SU-DHL-6 (cell line): ENCODE results near the gene AMMECR1L.

Experiments
- H2AFZ ChIP-seq: fragments of 200-600 bp; sonication (generic); 2 replicates; pipeline ENCODE4 v1.6.1; 2014; ENCODE audit warnings: low read depth, mild to moderate bottlenecking, moderate library complexity, mixed read lengths, antibody characterized with exemption, low read length; ENCODE audit not compliant: severe bottlenecking
- H3F3A ChIP-seq: fragments of 200-600 bp; shearing (Covaris generic); 2 replicates; pipeline ENCODE4 v1.6.0; 2016; ENCODE audit warnings: antibody characterized with exemption, mild to moderate bottlenecking; ENCODE audit not compliant: insufficient read depth
- H3K27ac ChIP-seq: fragments of 200-600 bp; sonication (generic); 2 replicates; pipeline ENCODE4 v1.5.1; 2016; ENCODE audit warnings: low read depth, mild to moderate bottlenecking, low read length, moderate library complexity, mixed read lengths
- H3K27me3 ChIP-seq: fragments of 200-600 bp; sonication (generic), shearing (Covaris generic); 2 replicates; pipeline ENCODE4 v1.6.0; 2014; ENCODE audit warnings: mild to moderate bottlenecking, low read length
- H3K36me3 ChIP-seq: fragments of 200-600 bp; sonication (generic); 2 replicates; pipeline ENCODE4 v1.6.1; 2014; ENCODE audit warnings: mild to moderate bottlenecking, low read length, mixed read lengths
- H3K4me2 ChIP-seq: fragments of 300-600, 200-600 bp; shearing (Covaris generic), sonication (generic); 2 replicates; pipeline ENCODE4 v1.6.0; 2014; ENCODE audit warnings: low read length, low read depth, mild to moderate bottlenecking; ENCODE audit not compliant: poor library complexity, severe bottlenecking
- H3K4me3 ChIP-seq: fragments of 200-600 bp; sonication (generic); 2 replicates; pipeline ENCODE4 v1.5.1; 2014; ENCODE audit warnings: antibody characterized with exemption, low read length, mild to moderate bottlenecking, mixed read lengths; ENCODE audit not compliant: insufficient read depth, poor library complexity, severe bottlenecking
- H3K79me2 ChIP-seq: fragments of 200-600 bp; sonication (generic); 2 replicates; pipeline ENCODE4 v1.6.1; 2014; ENCODE audit warnings: mild to moderate bottlenecking, low read length, moderate library complexity; ENCODE audit not compliant: insufficient read depth
- H3K9ac ChIP-seq: fragments of 200-600 bp; sonication (generic); 2 replicates; pipeline ENCODE4 v1.7.0; 2014; ENCODE audit warnings: mild to moderate bottlenecking, low read length
- H3K9me2 ChIP-seq: fragments of 200-600 bp; sonication (generic); replicated peaks from 2 replicates; pipeline ENCODE4 v1.6.1; 2014; ENCODE audit warnings: low read length; ENCODE audit not compliant: insufficient read depth
- H3K9me3 ChIP-seq: fragments of 200-600 bp; sonication (generic); 2 replicates; pipeline ENCODE4 v1.6.1; 2014; ENCODE audit warnings: low read length, mixed read lengths; ENCODE audit not compliant: insufficient read depth
- H4K20me1 ChIP-seq: fragments of 200-600 bp; sonication (generic); 2 replicates; pipeline ENCODE4 v1.6.1; 2014; ENCODE audit warnings: low read depth, mild to moderate bottlenecking, antibody characterized with exemption, low read length, moderate library complexity, mixed read lengths
- EZH2phosphoT487 ChIP-seq: fragments of 200-600 bp; sonication (generic), shearing (Covaris generic); conservative IDR thresholded peaks from 2 replicates; pipeline ENCODE4 v1.6.1; 2018; ENCODE audit warnings: mild to moderate bottlenecking, antibody characterized with exemption, low read length, moderate library complexity, mixed read lengths
- TF ChIP-seq, protein P1 (sequence below): fragments of 200-600 bp; sonication (generic); IDR thresholded peaks from one replicate; pipeline ENCODE4 v1.5.1; 2017; ENCODE audit warnings: antibody characterized with exemption, mild to moderate bottlenecking, low read length, moderate library complexity; ENCODE audit not compliant: insufficient read depth, poor library complexity, severe bottlenecking

The AMMECR1L gene

DNA sequence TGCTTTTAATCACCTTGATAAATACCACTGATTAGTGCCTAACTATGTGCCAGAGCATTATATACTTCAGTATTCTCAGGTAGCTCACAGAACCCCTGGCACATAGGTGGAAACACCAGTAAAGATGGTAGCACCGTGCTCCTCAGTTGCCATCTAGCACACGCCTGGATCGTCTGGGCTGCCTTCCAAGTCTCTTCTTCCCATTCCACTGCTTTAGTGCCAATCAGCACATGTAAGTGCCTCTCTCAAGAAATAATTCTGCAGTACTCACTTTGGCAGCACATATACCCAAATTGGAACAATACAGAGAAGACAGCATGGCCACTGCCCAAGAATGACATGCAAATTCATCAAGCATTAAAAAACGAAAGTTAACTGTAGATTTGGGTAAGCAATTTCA lies 40.8 kb downstream of the AMMECR1L start:
- no peaks in the 10 kb centered on the region for H3K9me2 ChIP-seq
- no peak for TF ChIP-seq EZH2phosphoT487
- TF ChIP-seq, protein P1, sequence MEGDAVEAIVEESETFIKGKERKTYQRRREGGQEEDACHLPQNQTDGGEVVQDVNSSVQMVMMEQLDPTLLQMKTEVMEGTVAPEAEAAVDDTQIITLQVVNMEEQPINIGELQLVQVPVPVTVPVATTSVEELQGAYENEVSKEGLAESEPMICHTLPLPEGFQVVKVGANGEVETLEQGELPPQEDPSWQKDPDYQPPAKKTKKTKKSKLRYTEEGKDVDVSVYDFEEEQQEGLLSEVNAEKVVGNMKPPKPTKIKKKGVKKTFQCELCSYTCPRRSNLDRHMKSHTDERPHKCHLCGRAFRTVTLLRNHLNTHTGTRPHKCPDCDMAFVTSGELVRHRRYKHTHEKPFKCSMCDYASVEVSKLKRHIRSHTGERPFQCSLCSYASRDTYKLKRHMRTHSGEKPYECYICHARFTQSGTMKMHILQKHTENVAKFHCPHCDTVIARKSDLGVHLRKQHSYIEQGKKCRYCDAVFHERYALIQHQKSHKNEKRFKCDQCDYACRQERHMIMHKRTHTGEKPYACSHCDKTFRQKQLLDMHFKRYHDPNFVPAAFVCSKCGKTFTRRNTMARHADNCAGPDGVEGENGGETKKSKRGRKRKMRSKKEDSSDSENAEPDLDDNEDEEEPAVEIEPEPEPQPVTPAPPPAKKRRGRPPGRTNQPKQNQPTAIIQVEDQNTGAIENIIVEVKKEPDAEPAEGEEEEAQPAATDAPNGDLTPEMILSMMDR: no peak
- no peaks in the 10 kb centered on the region; the same call in 1 of the 2 replicates for H4K20me1 ChIP-seq
- H3F3A ChIP-seq: peaks cover 6% of the 10 kb centered on the region; the same call in 1 of the 2 replicates
- H3K4me3 ChIP-seq: no peak overlapping the region
- H2AFZ ChIP-seq: no peak overlapping the region
- peaks cover 6% of the 10 kb centered on the region; the same call in 1 of the 2 replicates for H3K79me2 ChIP-seq
- H3K9me3 ChIP-seq: no peaks in the 10 kb centered on the region
- H3K4me2 ChIP-seq: no peak overlapping the region
- no peak overlapping the region for H3K9ac ChIP-seq
- no peak overlapping the region for H3K27ac ChIP-seq
- H3K36me3 ChIP-seq: peaks cover 26% of the 10 kb centered on the region; the same call in 1 of the 2 replicates
- H3K27me3 ChIP-seq: no peaks in the 10 kb centered on the region

DNA sequence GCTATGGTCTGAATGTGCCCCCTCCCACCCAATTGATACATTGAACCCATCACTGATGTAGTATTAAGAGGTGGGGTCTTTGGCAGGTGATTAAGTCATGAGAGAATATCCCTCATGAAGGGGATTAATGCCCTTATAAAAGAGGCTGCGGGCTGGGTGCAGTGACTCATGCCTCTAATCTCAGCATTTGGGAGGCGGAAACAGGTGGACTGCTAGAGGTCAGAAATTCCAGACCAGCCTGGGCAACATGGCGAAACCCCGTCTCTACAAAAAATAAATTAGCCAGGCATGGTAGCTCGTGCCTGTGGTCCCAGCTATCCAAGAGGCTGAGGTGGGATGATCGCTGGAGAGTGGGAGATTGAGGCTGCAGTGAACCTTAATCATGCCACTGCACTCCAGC lies 42.1 kb downstream of the AMMECR1L start:
- Histone ChIP-seq H4K20me1 (no peaks in the 10 kb centered on the region), H3K4me3 (no peak overlapping the region), H3K27ac (no peak overlapping the region), H3K9me2 (no peaks in the 10 kb centered on the region), H3K9ac (no peak overlapping the region), H2AFZ (no peak overlapping the region), H3K4me2 (no peak overlapping the region), H3K9me3 (no peaks in the 10 kb centered on the region), H3K79me2 (no peaks in the 10 kb centered on the region), H3K36me3 (peaks cover 19% of the 10 kb centered on the region; the same call in 1 of the 2 replicates), H3K27me3 (no peaks in the 10 kb centered on the region), H3F3A (peaks cover 6% of the 10 kb centered on the region; the same call in 1 of the 2 replicates)
- TF ChIP-seq, protein P1: no peak

DNA sequence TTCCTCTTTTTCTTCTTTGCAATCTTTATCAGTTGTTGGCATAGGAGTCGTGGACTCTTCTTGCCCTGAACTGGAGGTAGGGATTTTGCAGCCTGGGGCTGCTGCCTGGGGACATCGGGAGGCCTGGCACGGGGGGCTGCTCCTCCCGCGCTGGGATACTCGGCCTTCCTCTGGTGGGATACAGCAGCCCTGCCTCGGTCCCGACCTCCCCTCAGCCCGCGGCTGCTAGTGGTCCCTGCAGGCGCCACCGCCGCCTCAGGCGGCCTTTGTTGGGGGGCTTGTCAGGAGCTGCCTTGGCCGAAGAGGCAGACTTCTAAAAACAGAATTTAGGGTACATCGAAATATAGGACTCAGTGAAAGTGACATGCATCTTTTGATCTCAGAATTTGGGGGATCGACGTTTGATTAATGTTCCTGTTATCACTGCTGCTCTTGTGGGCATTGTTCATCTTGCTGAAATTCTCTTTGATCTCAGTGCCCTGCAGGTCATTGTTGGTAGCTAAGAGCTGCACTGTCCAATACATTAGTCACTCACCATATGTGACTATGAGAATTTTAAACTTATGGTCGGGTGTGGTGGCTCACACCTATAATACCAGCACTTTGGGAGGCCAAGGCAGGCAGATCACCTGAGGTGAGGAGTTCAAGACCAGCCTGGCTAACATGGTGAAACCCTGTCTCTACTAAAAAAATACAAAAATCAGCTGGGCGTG lies 44.1 kb downstream of the AMMECR1L start:
- no peak overlapping the region for H3K4me2 ChIP-seq
- TF ChIP-seq EZH2phosphoT487: no peak
- TF ChIP-seq, protein P1: no peak
- H3K4me3 ChIP-seq: no peak overlapping the region
- no peak overlapping the region for H2AFZ ChIP-seq
- peaks cover 6% of the 10 kb centered on the region; the same call in 1 of the 2 replicates for H3K36me3 ChIP-seq
- no peak overlapping the region for H3K27ac ChIP-seq
- H3K27me3 ChIP-seq: no peaks in the 10 kb centered on the region
- no peaks in the 10 kb centered on the region for H3K79me2 ChIP-seq
- no peaks in the 10 kb centered on the region for H4K20me1 ChIP-seq
- H3K9me2 ChIP-seq: no peaks in the 10 kb centered on the region
- no peak overlapping the region for H3K9ac ChIP-seq
- no peaks in the 10 kb centered on the region for H3K9me3 ChIP-seq
- H3F3A ChIP-seq: peaks cover 6% of the 10 kb centered on the region; the same call in 1 of the 2 replicates
